GM21526 (cell line): ENCODE data around the gene MEIS1.

Experiments
- ATAC-seq: cut with Tn5 transposase; IDR thresholded peaks from one replicate; pipeline ENCODE4 v1.9.1; 2021; ENCODE audit warnings: moderate library complexity; ENCODE audit not compliant: unreplicated experiment, low FRiP score

The MEIS1 gene

GRCh38 chr2:66530651-66531050, 95.7 kb downstream of the MEIS1 start:
- no peak for ATAC-seq

DNA sequence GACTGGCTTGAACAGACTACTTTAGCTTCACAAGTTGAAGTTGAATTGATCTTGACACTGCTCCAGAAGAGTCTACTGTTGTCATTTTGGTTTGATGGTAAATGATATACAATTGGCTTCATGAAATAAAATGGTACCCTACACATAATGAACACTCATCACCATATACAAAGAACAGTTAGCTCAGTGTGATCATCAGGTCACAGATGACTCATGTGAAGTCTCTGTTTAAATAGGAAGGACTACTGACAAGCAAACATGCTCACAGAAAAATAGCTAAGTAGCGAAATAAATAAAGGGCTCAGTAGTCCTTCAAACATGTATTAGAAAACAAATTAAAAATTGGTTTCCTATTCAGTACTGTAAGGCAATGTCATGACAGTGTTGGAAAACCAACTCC, 96.2 kb downstream of the MEIS1 start:
- ATAC-seq: no peak

DNA sequence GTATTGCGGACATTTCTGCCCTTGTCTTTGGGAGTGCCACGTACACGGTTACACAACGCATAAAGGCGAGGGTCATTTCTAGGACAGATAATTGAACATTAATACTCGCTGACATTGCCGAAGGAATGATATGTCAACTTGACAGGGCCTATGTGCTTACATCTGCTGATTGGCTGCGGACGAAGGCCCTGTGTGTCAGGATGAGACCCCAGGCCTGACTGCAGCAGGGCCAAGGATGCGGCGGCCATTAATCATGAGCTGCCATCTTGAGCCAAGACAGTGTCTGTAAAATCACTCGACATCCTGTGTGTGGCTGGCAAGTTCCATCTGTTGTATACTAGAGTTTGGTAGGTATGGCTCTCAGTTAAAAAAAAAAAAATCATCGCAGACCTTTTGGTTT, 96.6 kb downstream of the MEIS1 start:
- no peak for ATAC-seq

- ATAC-seq: no peak
Measured at GRCh38 chr2:66532972-66533868, 98.3 kb downstream of the MEIS1 start.

DNA sequence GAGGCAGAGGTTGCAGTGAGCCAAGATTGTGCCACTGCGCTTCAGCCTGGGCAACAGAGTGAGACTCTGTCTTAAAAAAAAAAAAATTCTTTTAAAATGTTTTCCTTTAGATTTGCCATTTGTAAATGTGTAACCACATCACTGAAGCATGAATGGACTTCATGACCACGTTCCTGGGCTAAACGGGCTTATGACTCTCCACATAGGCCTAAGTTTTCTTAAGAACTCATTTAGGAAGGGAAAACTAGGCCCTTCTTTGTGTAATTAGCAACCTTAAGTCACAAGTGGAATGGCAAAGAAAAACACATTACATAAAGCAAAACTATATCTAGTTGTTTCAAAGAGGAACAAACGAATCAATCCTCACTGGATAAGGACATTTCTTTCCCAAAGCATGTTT, 99.5 kb downstream of the MEIS1 start:
- no peak for ATAC-seq

DNA sequence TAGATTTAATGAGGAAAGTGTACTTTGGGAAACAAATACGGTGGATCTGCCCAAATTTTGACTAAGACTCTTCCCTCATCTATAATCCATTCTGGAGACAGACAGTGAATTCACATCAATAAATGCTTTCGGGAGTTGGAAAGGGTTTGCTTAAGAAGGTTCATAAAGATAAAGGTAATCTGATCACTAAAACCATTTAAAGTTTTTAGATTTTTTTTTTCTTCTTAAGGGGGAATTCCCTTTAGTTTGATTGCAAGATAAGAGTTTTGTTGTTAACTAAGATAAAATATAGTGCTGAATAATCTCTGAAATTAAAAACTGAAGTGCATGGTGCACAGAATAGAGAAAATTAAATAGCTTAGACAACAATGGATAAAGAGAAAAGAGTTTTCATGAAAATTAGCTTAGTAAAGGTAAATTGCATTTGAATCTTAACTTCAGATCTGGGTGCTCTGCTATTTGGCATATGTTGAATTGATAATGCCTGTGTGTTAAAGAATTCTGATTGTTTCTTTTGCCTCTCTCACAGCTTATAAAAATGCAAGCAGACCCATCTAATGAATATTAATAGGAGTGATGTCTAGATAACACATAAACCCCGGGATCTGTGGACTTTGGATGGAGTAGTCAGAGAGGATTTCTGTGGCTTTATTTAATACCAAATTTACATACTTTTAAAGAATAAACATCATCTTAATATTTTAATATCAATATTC, 100.8 kb downstream of the MEIS1 start:
- no peak for ATAC-seq

- no peak for ATAC-seq
Measured at GRCh38 chr2:66536290-66536673, 101.4 kb downstream of the MEIS1 start.

- no peak for ATAC-seq
Measured at GRCh38 chr2:66536997-66537396, 102.1 kb downstream of the MEIS1 start.

GRCh38 chr2:66538291-66538690, 103.4 kb downstream of the MEIS1 start:
- ATAC-seq: no peak

DNA sequence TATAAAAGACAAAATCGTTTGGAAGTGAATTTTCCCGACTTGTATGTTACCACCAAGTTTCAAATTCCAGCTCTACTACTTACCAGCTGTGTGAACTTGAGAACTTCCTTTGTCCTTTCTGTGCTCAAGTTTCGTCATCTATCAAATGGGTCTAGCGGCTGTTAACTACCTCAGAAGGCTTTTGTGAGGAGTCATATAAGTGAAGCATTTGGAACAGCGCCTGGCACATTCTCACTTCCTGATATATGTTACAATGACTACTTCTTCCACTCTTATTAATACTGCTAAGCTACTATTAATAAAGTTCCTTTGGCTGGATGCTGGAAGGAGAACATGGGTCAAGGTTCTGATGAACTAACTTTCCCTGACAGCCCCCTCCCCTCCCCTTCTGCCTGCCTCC, 104.5 kb downstream of the MEIS1 start:
- ATAC-seq: no peak

- no peak for ATAC-seq
Measured at GRCh38 chr2:66541646-66542045, 106.7 kb downstream of the MEIS1 start.

GRCh38 chr2:66543257-66543767, 108.4 kb downstream of the MEIS1 start:
- no peak for ATAC-seq

- no peak for ATAC-seq
Measured at GRCh38 chr2:66544258-66544657, 109.3 kb downstream of the MEIS1 start.

DNA sequence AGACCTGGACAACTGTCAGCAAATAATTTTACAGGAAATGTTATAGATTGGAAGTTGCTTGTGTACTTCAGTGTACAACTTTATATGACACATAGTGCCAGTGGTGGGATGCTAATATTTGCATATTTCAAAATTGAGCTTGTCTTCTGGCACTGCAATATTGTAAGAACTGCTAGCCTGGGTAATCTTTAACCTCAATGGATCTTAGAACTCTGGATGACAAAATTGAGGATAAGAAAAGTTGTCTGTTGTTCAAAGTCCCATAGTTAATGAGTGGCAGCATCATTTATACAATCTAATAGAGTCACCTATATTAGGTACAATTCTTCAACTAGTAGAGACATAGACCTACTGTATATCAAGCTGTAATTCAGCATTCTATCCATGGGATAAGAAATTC, 110.3 kb downstream of the MEIS1 start:
- no peak for ATAC-seq

DNA sequence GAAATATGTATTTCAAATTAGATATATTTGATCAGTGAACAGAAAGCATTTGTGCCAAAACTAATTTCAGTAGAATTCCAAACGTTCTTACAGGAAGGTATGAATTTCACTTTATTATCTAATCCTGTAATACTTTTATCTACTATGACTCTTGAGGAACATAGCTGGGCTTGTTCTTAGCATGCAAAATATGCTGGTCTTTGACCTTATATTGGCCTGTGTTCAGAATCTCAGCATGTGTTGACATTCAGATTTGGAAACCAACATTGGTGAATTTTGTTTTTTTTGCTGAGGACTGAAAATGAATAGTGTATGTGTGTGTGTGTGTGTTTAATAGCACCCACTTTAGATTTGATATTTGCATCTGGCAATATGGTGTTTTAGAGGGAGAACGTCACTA, 112.2 kb downstream of the MEIS1 start:
- ATAC-seq: no peak

DNA sequence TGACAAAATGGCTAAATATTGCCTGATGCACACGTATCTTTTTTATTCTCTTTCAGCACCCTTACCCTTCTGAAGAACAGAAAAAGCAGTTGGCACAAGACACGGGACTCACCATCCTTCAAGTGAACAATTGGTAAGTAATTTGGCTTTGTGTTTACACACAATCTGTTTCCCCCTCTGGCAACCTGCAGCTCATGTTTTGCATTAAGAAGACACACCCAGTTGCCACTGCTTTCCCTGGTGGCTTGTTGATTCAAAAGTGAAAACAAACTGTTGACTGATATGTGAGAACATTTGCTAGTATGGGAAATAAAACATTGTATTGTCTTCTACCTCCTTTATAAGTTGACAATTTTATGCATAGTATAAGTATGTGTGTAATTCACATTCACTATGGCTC, 113.0 kb downstream of the MEIS1 start:
- ATAC-seq: no peak

GRCh38 chr2:66548422-66548821, 113.5 kb downstream of the MEIS1 start:
- ATAC-seq: no peak

- ATAC-seq: no peak
Measured at GRCh38 chr2:66550826-66551225, 115.9 kb downstream of the MEIS1 start.

DNA sequence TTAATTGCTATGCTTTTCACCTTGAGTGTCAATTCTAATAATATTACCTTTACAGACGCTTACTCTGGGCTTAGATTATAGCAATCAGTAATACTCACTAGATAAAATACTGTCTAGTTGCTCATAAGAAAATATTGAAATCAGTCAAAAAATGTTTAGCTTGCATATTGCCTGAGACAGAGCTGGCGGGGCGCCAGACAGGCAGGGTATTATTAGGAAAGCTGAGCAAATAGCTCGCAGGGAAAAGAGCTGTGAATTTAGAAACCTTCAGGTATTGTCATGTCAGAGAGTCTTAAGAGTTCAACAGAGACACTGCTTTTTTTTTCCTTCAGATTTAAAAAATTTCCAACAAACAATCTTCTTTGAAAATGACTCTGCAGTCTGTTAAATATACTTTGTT, 118.4 kb downstream of the MEIS1 start:
- ATAC-seq: no peak

DNA sequence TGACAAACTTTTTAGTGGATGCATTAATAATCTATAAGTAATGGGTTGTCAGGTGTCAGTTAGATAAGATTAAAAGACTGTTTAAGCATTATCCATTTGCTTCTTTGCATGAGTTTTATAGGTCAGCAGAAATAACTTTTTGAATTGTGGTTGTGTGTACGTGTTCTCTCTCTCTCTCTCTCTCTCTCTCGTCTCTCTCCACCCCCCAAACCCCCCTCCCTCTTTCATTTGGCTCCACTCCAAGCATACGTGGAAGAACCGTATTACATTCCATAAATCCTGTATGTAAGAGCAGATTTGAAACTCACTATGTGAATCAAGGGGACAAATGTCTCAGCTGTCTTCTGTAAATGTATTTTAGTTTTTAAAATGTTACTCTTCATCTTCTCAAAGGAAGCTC, 120.2 kb downstream of the MEIS1 start:
- no peak for ATAC-seq

- ATAC-seq: no peak
Measured at GRCh38 chr2:66555501-66556324, 120.8 kb downstream of the MEIS1 start.
